IMR-90 (cell line): ENCODE measurements around the gene ST3GAL3. TPM values are rescaled to one million over a fixed set of nuclear protein-coding genes. Genes with fewer than 3 reads are reported as not detected.

Experiments
- ATAC-seq: fragments of 200-7000 bp; cut with Tn5 transposase; 2 replicates; pipeline ENCODE4 v1.9.1; 2020; ENCODE audit warnings: low read depth, mild to moderate bottlenecking, moderate library complexity
- BruUV-seq: library from RNA; stranded (reverse); fragments of 400-500 nt; replicated peaks from 2 replicates; lab custom pipeline; 2021; lab: Mats Ljungman, UMichigan
- CTCF ChIA-PET: fragments of 300-600 bp; formaldehyde crosslinking; extraction: SDS; loops from one replicate; lab custom pipeline; 2021; ENCODE audit warnings: antibody characterized with exemption; lab: Yijun Ruan, JAX
- POLR2A ChIA-PET: fragments of 300-600 bp; sonication (Branson Sonifier 250); formaldehyde crosslinking; loops from one replicate; lab custom pipeline; 2022; ENCODE audit warnings: antibody characterized with exemption; ENCODE audit not compliant: unreplicated experiment; lab: Charles Lee
- DNase-seq: peaks from one replicate; pipeline ENCODE4 v3.0.0; 2013
- H2AFZ ChIP-seq: replicated peaks from 2 replicates; pipeline ENCODE3; 2013; ENCODE audit warnings: low read length, mild to moderate bottlenecking; ENCODE audit not compliant: poor library complexity
- H2AK5ac ChIP-seq: 2 replicates; pipeline ENCODE4 v1.6.1; 2013; ENCODE audit warnings: low read depth, low read length, inconsistent platforms
- H2AK9ac ChIP-seq: replicated peaks from 2 replicates; pipeline ENCODE3; 2013; ENCODE audit warnings: mild to moderate bottlenecking, low read depth, low read length, moderate library complexity; ENCODE audit not compliant: poor library complexity
- H2BK120ac ChIP-seq: 2 replicates; pipeline ENCODE4 v1.6.1; 2013; ENCODE audit warnings: low read depth, low read length, inconsistent platforms
- H2BK15ac ChIP-seq: 3 replicates; pipeline ENCODE4 v1.6.1; 2013; ENCODE audit warnings: low read depth, low read length, inconsistent platforms
- H2BK20ac ChIP-seq: 2 replicates; pipeline ENCODE4 v1.6.1; 2013; ENCODE audit warnings: low read depth, mild to moderate bottlenecking, inconsistent platforms, low read length, moderate library complexity
- H2BK5ac ChIP-seq: 2 replicates; pipeline ENCODE4 v1.6.1; 2013; ENCODE audit warnings: mild to moderate bottlenecking, low read depth, low read length, inconsistent platforms; ENCODE audit not compliant: poor library complexity, severe bottlenecking
- H3K14ac ChIP-seq: replicated peaks from 2 replicates; pipeline ENCODE4 v1.6.1; 2013; ENCODE audit warnings: low read depth, low read length, inconsistent platforms
- H3K18ac ChIP-seq: 2 replicates; pipeline ENCODE4 v1.6.1; 2013; ENCODE audit warnings: low read depth, low read length, control low read depth
- H3K23ac ChIP-seq: 2 replicates; pipeline ENCODE4 v1.6.1; 2013; ENCODE audit warnings: low read depth, low read length, inconsistent platforms
- H3K27ac ChIP-seq: 2 replicates; pipeline ENCODE4 v1.5.1; 2013; ENCODE audit warnings: mild to moderate bottlenecking, control low read depth, low read length; ENCODE audit not compliant: insufficient read depth
- H3K27me3 ChIP-seq: 2 replicates; pipeline ENCODE4 v1.6.1; 2013; ENCODE audit warnings: low read length; ENCODE audit not compliant: control insufficient read depth, insufficient read depth
- H3K36me3 ChIP-seq: 2 replicates; pipeline ENCODE4 v1.6.1; 2013; ENCODE audit warnings: low read length, mixed read lengths; ENCODE audit not compliant: control insufficient read depth, insufficient read depth
- H3K4ac ChIP-seq: 2 replicates; pipeline ENCODE4 v1.6.1; 2013; ENCODE audit warnings: low read depth, low read length, inconsistent platforms
- H3K4me1 ChIP-seq: 2 replicates; pipeline ENCODE4 v1.6.1; 2013; ENCODE audit warnings: low read length, mixed read lengths; ENCODE audit not compliant: control insufficient read depth, insufficient read depth
- H3K4me2 ChIP-seq: 2 replicates; pipeline ENCODE4 v1.6.1; 2013; ENCODE audit warnings: low read depth, mild to moderate bottlenecking, control low read depth, low read length, moderate library complexity
- H3K4me3 ChIP-seq: 2 replicates; pipeline ENCODE4 v1.5.1; 2013; ENCODE audit warnings: low read depth, mild to moderate bottlenecking, control low read depth, low read length, moderate library complexity; ENCODE audit not compliant: insufficient read depth
- H3K56ac ChIP-seq: 2 replicates; pipeline ENCODE4 v1.6.1; 2013; ENCODE audit warnings: low read length, inconsistent platforms; ENCODE audit not compliant: insufficient read depth; ENCODE audit errors: extremely low read depth
- H3K79me1 ChIP-seq, 2 experiments: 2 replicates each; pipeline ENCODE4 v1.6.1; 2013; ENCODE audit warnings: low read length in 2 of 2, inconsistent platforms in 1 of 2, low read depth in 1 of 2
- H3K9ac ChIP-seq: 2 replicates; pipeline ENCODE4 v1.6.1; 2013; ENCODE audit warnings: low read depth, low read length, control low read depth
- H3K9me1 ChIP-seq: 2 replicates; pipeline ENCODE4 v1.6.1; 2013; ENCODE audit warnings: low read length, inconsistent platforms; ENCODE audit not compliant: insufficient read depth
- H3K9me3 ChIP-seq: 2 replicates; pipeline ENCODE4 v1.6.1; 2013; ENCODE audit warnings: low read length; ENCODE audit not compliant: control insufficient read depth, insufficient read depth
- H4K20me1 ChIP-seq: 2 replicates; pipeline ENCODE4 v1.6.1; 2013; ENCODE audit warnings: low read length, inconsistent platforms; ENCODE audit not compliant: insufficient read depth
- H4K5ac ChIP-seq: 2 replicates; pipeline ENCODE4 v1.6.1; 2013; ENCODE audit warnings: mild to moderate bottlenecking, low read depth, low read length, control low read depth
- H4K8ac ChIP-seq, 2 experiments: 2 replicates each; pipeline ENCODE4 v1.6.1; 2013; ENCODE audit warnings: low read depth in 2 of 2, low read length in 2 of 2, control low read depth in 1 of 2, inconsistent platforms in 1 of 2
- H4K91ac ChIP-seq: 2 replicates; pipeline ENCODE4 v1.6.1; 2013; ENCODE audit warnings: low read depth, low read length, inconsistent platforms; ENCODE audit not compliant: insufficient read depth
- CEBPB ChIP-seq: IDR thresholded peaks from 2 replicates; pipeline ENCODE4 v1.6.1; 2012; ENCODE audit warnings: low read depth, low read length, improper control_type of control experiment
- RFX5 ChIP-seq: IDR thresholded peaks from 2 replicates; pipeline ENCODE4 v1.8.0; 2012; ENCODE audit warnings: low read depth, mild to moderate bottlenecking, low read length, moderate library complexity
- WGBS, 2 experiments: methylation state at CpG; one replicate each; pipeline versions ENCODE4 v1.1.5 to v1.1.7; 2013; ENCODE audit warnings: missing lambda C conversion rate in 2 of 2; ENCODE audit not compliant: insufficient read length in 1 of 2; ENCODE audit errors: extremely low coverage in 2 of 2; 5-methylcytosine and 5-hydroxymethylcytosine counted together
- dilution Hi-C: fragments of 300-500 bp; cut with HindIII; formaldehyde crosslinking; loops from one replicate; pipeline ENCODE4 v1.14.3; 2018; ENCODE audit warnings: low sequenced_read_pairs; ENCODE audit not compliant: unreplicated experiment
- in situ Hi-C: fragments of 300-500 bp; cut with MboI; formaldehyde crosslinking; loops from 3 replicates; pipeline ENCODE4 v1.14.3; 2019; ENCODE audit warnings: low sequenced_read_pairs, inconsistent platforms, mixed read lengths
- intact Hi-C: fragments of 100-400 bp; cut with micrococcal nuclease; formaldehyde crosslinking; loops from 2 replicates; pipeline ENCODE4 v1.10.0; 2022
- polyA plus RNA-seq, 3 experiments: library from polyadenylated mRNA; depleted of rRNA; stranded (reverse); fragments of >200 nt; gene quantifications; 2 replicates each; pipeline ENCODE4 v1.2.3, GENCODE V29; 2012; ENCODE audit warnings: low replicate concordance in 1 of 3
- total RNA-seq: library from RNA; depleted of rRNA; stranded (reverse); fragments of >200 nt; gene quantifications from 2 replicates; pipeline ENCODE4 v1.2.3, GENCODE V29; 2012

ST3GAL3 gene
- total and polyA plus RNA-seq, 2 of the 4 experiments (the other 2 are of a cell fraction) = 12.0 to 14.8 TPM

GRCh38 chr1:43913051-43913501 lies 205.7 kb downstream of the ST3GAL3 start:
- Histone ChIP-seq H3K27me3 (no peaks in the 10 kb centered on the region), H3K4me3 (no peak overlapping the region), H3K9ac (no peak overlapping the region), H3K18ac (no peak overlapping the region), H4K8ac (no peak overlapping the region), H3K79me1 (no peaks in the 10 kb centered on the region), H3K36me3 (no peaks in the 10 kb centered on the region), H4K91ac (peak overlapping the region; percentile 37; the same call in 1 of the 2 replicates), H2BK20ac (no peak overlapping the region), H2BK120ac (no peak overlapping the region), H4K20me1 (no peaks in the 10 kb centered on the region), H2AFZ (peak overlapping the region; percentile 50), H3K23ac (no peak overlapping the region), H3K9me1 (peaks cover 5% of the 10 kb centered on the region; the same call in 1 of the 2 replicates), H3K56ac (no peak overlapping the region), H2BK15ac (no peak overlapping the region), H3K4ac (peak overlapping the region; percentile 23), H2AK9ac (peak overlapping the region; percentile 14), H3K9me3 (no peaks in the 10 kb centered on the region), H2BK5ac (no peak overlapping the region), H4K5ac (no peak overlapping the region), H3K27ac (no peak overlapping the region), H3K4me1 (peaks cover 9% of the 10 kb centered on the region; the same call in 1 of the 2 replicates), H3K4me2 (no peak overlapping the region), H3K14ac (no peak overlapping the region), H2AK5ac (no peak overlapping the region; the same call in 1 of the 2 replicates)
- dilution Hi-C loops (no loop called here), in situ Hi-C loops (no loop called here), intact Hi-C loops (no loop called here)
- TF ChIP-seq CEBPB (no peak), RFX5 (no peak)
- no CpG with 5 or more reads among the region's 7 CpGs for WGBS, 2 experiments
- DNase-seq (no peak), ATAC-seq (no peak)
- POLR2A ChIA-PET = no interaction called here
- CTCF ChIA-PET = interaction anchor here (2.3 to 2.4 kb wide), 2 partner anchors 22 to 150 kb away, joined by 7 to 8 read pairs; no protein-coding TSS in a partner anchor
- no TSS peak for BruUV-seq
